VCaP (cell line): ENCODE data around the gene GARRE1.

Experiments
- H3K27ac ChIP-seq: fragments of 450-650 bp; 2 replicates; pipeline ENCODE4 v1.5.1; 2017
- TF ChIP-seq, protein P1 (sequence below): fragments of 450-650 bp; conservative IDR thresholded peaks from 2 replicates; pipeline ENCODE4 v1.5.1; 2017; ENCODE audit warnings: mild to moderate bottlenecking, moderate library complexity

The GARRE1 gene

DNA sequence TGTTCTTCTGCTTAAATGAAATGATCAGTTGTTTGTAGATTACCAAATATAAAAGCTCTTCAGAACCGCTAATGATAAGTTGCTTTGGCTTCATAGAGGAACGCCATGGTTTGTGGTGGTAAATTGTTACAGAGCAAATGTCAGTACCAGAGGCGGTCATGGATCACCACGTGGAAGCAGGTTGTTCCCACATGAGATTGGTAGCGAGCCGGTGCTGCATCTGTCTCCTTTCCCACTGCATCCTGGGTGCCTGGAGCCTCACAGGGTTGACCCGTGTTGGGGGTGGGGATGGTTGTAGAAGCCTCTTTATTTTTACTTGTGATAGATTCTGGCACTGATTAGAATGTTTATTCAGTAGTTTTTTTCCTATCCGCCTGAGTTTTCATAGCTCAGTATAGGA is 14.7 kb downstream of the GARRE1 start:
- peak overlapping the region; percentile 68 for H3K27ac ChIP-seq
- TF ChIP-seq, protein P1, sequence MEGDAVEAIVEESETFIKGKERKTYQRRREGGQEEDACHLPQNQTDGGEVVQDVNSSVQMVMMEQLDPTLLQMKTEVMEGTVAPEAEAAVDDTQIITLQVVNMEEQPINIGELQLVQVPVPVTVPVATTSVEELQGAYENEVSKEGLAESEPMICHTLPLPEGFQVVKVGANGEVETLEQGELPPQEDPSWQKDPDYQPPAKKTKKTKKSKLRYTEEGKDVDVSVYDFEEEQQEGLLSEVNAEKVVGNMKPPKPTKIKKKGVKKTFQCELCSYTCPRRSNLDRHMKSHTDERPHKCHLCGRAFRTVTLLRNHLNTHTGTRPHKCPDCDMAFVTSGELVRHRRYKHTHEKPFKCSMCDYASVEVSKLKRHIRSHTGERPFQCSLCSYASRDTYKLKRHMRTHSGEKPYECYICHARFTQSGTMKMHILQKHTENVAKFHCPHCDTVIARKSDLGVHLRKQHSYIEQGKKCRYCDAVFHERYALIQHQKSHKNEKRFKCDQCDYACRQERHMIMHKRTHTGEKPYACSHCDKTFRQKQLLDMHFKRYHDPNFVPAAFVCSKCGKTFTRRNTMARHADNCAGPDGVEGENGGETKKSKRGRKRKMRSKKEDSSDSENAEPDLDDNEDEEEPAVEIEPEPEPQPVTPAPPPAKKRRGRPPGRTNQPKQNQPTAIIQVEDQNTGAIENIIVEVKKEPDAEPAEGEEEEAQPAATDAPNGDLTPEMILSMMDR: no peak

DNA sequence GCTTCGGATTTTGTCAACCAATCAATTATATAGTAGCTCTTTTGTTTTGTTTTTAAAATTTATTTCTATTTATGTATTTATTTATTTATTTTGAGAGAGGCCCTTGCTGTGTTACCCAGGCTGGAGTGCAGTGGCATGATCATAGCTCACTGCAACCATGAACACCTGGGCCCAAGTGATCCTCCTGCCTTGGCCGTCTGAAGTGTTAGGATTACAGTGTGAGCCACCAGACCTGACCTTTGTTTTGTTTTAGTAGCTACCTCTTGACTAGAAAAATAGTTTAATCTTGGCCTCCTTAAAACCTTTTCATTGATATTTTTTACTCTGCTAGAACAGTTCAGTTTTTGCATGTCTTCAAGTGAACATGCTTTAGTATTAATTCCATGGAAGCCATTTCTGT is 15.1 kb downstream of the GARRE1 start:
- H3K27ac ChIP-seq: peak overlapping the region; percentile 68
- TF ChIP-seq, protein P1: no peak

DNA sequence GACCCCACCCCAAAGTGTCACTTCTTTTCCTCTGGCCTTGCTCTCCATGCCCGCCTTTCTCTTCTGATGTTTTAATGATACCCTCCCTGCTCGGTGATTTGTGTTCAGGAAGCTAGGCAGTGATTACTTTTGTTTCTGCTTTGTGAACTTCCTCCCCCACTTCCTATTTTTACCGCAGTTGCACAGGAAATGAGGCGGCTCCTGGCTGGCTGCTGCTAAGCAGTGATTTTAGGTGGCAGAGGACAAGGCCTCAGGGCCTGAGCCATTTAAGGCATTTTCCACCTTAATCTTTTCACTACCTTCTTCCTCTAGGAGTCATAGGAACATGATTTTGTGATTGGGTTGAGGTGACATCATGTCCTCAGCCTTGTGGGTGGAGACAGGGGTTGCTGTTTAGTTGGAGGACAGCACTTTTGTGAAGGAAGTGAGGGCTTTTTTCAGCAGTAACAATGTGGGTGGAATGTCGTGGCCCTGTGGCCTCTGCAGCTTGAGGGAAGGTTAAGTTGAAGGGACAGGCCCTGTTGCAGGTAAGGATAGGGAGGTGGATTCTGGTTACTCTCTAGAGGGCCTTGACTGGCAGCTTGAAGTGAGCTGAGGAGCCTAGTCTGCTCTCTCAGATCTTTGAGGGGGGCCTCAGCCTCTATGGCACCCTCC is 15.7 kb downstream of the GARRE1 start:
- TF ChIP-seq, protein P1: no peak
- H3K27ac ChIP-seq: peak overlapping the region; percentile 68

DNA sequence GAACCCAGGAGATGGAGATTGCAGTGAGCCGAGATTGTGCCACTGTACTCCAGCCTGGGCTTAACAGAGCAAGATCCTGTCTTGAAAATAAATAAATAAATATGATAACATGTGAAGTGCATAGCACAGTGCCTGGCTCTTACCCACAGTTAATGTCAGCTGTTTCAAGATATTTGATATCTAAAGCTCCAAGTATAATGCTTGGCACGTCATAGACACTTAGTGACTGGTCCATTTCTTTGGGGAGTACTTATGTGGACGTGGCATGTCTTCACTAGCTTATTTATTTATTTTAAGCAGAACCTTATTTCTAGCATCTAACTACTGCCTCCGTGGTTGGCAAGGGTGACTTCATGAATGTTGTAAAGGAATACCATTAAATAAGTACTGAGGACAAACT is 18.8 kb downstream of the GARRE1 start:
- TF ChIP-seq, protein P1: no peak
- H3K27ac ChIP-seq: no peak overlapping the region

DNA sequence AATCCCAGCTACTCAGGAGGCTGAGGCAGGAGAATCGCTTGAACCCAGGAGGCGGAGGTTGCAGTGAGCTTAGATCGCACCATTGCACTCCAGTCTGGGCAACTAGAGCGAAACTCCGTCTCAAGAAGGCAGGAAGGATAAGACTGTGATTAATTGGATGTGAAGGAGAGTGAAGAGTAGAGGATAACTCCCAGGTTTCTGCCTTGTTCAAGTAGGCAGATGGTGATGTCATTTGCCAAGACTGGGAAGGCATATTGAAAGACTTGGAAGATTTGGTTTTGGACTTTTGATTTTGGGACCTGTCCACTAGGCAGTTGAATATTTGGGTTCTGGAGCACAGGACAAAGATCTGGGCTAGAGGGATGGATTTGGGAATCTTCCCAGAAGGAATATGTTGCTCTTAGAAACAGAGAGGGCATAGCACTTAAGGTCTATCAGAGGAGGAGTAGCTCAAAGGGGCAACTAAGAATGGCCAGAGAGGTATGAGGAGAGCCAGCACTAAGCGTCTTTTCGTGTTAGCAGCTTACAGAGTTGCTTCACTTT is 20.0 kb downstream of the GARRE1 start:
- H3K27ac ChIP-seq: no peak overlapping the region
- TF ChIP-seq, protein P1: no peak

DNA sequence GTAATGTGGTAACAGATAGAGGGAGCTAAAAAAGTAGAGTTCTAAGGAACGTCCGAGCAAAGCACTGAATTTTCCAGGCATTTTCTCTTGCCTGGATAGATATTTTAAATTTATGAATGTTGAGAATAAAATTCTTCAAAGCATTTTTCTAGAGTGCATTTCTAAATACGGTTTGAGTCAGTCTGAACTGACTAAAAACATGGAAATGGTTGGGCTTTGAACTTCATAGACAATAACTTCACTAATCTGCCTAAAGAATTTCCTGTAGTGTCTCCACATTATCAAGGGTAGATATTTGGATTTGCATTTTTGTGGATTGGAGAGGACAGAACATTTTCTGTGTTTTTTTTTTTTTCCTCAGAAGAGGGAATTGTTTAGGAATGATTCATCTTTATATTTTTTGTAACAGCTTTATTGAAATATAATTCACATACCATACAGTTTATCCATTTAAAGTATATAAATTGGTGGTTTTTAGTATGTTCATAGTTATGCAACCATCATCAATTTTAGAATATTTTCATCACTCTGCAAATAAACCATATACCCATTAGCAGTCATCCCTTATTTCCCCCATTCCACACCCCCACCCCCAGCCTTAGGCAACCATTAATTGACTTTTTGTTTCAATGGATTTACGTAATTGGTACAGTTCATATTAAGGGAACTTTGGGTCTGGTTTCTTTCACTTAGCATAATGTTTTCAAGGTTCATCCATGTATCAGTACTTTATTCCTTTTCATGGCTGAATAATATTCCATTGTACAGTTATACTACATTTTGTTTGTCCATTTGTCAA is 20.7 kb downstream of the GARRE1 start:
- H3K27ac ChIP-seq: no peak overlapping the region
- TF ChIP-seq, protein P1: no peak

DNA sequence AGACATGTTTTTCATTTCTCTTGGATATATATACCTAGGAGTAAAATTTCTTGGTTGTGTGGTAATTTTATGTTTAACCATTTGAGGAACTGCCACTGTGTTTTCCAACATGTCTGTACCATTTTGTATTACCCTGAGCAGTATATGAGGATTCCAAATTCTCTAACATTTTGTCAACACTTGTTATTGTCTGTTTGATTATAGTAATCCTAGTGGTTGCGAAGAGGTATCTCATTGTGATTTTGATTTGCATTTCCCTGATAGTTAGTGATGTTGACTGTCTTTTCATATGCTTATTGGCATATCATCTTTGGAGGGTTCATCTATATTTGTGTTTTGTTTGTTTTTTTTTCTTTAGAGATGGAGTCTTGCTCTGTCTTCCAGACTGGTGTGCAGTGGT is 21.4 kb downstream of the GARRE1 start:
- TF ChIP-seq, protein P1: no peak
- peak overlapping the region; percentile 10; the same call in 1 of the 2 replicates for H3K27ac ChIP-seq
